Measurements from ENCODE around the gene PERM1.
"Not testable (repeated sequence)": the region's sequence is repeated elsewhere in the genome, so short reads cannot be mapped to it uniquely, and the experiment has no call there.

The PERM1 gene

DNA sequence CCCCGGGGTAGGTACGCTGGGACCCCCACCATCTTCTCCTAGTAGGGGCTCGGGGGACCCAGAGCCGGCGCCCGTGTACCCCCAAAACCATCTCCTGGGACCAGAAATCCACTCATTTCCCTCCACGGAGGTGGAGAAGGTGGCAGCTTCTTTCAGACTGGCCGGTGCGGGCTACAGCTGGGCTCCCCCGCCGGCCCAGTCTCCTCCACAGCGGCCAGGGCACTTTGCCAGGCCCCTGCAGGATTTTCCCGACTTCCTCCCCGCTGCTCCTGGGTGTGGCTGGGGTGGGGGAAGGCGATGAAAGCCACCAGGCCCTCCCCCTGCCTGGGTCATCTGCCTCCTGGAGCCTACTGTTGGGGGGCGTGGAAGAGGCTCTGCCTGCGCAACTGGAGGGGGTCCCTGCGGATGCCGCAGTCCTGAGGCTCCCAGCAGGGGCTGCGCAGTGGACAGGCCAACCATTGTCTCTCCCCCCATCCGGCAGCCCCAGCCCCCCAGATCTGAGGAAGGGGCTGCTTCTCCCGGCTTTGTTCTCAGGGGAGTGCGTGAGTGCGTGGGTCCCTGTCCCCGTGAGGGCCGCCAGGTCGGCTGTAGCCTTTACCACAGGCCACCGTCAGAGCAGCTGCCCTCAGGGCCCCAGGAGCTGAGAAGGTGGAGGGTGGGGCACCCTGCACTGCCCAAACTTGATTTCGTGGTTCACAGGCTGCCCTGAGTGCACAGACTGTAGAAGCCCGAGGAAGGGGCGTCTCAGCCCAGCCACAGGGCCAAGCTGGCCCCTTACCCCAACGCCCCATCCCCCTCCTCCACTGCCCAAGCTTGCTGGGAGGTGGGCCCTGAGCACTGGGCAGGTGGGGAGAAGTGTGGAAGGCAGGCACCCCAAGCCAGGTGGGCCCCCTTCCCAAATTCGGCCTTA, 39.4 kb upstream of the PERM1 start:
- H3K27me3 ChIP-seq (ENCODE audit: control insufficient read depth, insufficient read depth, low read length), result no peaks in the 10 kb centered on the region
- H3K4me3 ChIP-seq (ENCODE audit: low read length), result peak overlapping the region; percentile 25
- H3K4me1 ChIP-seq (ENCODE audit: control insufficient read depth, insufficient read depth, low read length), result peaks cover 31% of the 10 kb centered on the region
- H3K9ac ChIP-seq (ENCODE audit: low read length), result peak overlapping the region; percentile 43
- no peaks in the 10 kb centered on the region for H3K36me3 ChIP-seq (ENCODE audit: control insufficient read depth, insufficient read depth, low read length)
- H3K9me3 ChIP-seq (ENCODE audit: control insufficient read depth, low read length), result no peaks in the 10 kb centered on the region

DNA sequence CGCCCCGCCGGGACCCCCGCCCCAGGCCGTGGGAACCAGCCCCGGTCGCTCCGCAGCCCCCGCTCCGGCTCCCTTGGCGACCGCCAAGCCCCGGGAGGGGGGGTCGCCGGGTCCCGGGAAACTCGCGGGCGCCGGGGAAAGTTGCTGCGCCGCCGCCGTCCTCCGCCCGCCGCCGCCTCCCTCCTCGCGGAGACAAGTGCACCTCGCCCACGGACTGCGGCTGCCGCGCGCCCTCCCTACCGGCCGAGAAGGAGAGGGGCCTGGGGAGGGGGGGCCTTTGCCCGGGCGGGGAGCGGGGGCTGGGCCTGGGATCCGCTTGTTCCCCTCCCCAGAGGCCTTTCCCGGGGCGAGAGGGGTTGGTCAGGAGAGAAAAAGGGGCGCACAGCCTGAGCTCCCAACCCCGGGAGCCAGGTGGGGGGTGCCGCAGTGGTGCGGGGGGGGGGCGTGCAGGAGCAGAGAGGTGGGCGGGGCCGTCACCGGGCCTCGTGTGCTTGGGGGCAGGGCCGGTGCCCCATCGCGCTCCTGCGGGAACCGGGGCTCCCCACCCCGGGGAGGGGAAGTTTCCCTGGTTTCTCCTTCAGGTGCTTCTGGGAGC, 38.6 kb upstream of the PERM1 start:
- H3K27me3 ChIP-seq (ENCODE audit: control insufficient read depth, insufficient read depth, low read length), result no peaks in the 10 kb centered on the region
- H3K4me1 ChIP-seq (ENCODE audit: control insufficient read depth, insufficient read depth, low read length), result peaks cover 31% of the 10 kb centered on the region
- no peaks in the 10 kb centered on the region for H3K9me3 ChIP-seq (ENCODE audit: control insufficient read depth, low read length)
- no peaks in the 10 kb centered on the region for H3K36me3 ChIP-seq (ENCODE audit: control insufficient read depth, insufficient read depth, low read length)
- H3K4me3 ChIP-seq (ENCODE audit: low read length), result no peak overlapping the region
- peak overlapping the region; percentile 43 for H3K9ac ChIP-seq (ENCODE audit: low read length)

DNA sequence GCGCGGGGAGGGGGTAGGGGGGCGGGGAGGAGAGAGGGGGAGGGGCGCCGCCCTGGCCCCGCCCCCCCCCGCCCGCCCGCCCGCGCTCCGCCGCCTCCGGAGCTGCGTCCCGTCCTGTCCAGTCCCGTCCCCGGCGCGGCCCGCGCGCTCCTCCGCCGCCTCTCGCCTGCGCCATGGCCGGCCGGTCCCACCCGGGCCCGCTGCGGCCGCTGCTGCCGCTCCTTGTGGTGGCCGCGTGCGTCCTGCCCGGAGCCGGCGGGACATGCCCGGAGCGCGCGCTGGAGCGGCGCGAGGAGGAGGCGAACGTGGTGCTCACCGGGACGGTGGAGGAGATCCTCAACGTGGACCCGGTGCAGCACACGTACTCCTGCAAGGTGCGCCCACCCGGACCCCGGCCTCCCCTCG, 38.1 kb upstream of the PERM1 start, which contains the start of gene AGRN:
TSS of gene AGRN (plus strand) at position 121 of the 405 bp plus-strand sequence. CDS start at position 174, 53 bp downstream.
- Histone ChIP-seq H3K4me1 (ENCODE audit: control insufficient read depth, insufficient read depth, low read length) (peaks cover 30% of the 10 kb centered on the region), H3K27me3 (ENCODE audit: control insufficient read depth, insufficient read depth, low read length) (no peaks in the 10 kb centered on the region), H3K9ac (ENCODE audit: low read length) (peak within 1 kb of the TSS; percentile 43), H3K4me3 (ENCODE audit: low read length) (no peak within 1 kb of the TSS), H3K36me3 (ENCODE audit: control insufficient read depth, insufficient read depth, low read length) (no peaks in the 10 kb centered on the region), H3K9me3 (ENCODE audit: control insufficient read depth, low read length) (no peaks in the 10 kb centered on the region)

DNA sequence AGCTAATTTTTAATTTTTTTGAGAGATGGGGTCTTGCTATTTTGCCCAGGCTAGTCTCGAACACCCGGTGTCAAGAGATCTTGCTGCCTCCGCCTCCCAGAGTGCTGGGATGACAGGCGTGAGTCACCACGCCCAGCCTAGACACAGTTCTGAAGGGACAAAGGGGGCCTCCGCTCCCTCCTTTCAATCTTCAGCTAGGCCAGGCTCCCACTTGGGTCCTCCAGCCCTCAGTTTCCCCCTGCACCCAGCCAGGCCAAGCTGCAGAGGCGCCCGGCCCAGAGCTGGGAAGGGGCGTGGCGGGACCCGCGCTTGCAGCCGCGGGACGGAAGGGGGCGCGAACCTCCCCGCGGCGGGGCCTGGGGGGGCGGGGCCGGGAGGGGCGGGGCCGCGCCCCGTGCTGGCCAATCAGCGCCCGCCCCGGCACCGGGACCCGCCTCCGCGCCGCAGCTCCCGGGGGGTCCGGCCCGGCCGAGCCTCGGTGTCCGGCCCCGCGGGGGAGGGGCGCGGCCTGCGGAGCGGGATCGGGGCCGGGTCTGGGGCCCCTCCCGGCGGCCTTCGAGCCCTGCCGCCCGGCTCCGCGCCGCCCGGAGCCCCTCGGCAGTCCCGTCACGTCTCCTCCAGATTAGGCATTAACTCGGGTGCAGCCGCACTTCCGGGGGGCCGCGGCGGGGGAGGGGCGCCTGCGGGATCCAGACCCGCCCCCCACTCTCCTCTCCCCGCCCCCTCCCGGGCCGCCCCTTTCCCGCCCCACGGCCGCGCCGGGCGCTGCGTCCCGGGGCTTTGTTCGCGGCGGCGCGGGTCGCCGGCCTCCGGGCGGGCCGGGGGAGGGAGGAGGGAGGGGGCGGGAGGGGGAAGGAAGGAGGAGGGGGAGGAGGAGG, 37.5 kb upstream of the PERM1 start:
- H3K36me3 ChIP-seq (ENCODE audit: control insufficient read depth, insufficient read depth, low read length), result no peaks in the 10 kb centered on the region
- H3K4me1 ChIP-seq (ENCODE audit: control insufficient read depth, insufficient read depth, low read length), result peaks cover 30% of the 10 kb centered on the region
- H3K9me3 ChIP-seq (ENCODE audit: control insufficient read depth, low read length), result no peaks in the 10 kb centered on the region
- no peak overlapping the region for H3K4me3 ChIP-seq (ENCODE audit: low read length)
- H3K9ac ChIP-seq (ENCODE audit: low read length), result no peak overlapping the region
- no peaks in the 10 kb centered on the region for H3K27me3 ChIP-seq (ENCODE audit: control insufficient read depth, insufficient read depth, low read length)

DNA sequence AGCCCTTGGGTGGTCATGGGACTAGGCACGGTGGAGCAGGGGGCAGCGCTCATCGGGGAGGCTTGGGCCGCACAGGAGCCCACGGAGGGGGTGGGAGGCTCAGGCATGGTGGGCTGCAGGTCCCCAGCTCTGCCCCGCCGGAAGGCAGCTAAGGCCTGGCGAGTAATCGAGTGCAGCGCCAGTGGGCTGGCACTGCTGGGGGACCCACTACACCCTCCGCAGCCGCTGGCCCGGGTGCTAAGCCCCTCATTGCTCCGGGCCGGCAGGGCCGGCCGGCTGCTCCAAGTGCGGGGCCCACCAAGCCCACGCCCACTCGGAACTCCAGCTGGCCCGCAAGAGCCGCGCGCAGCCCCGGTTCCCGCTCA, 36.4 kb upstream of the PERM1 start:
- not testable (repeated sequence) for H3K9me3 ChIP-seq (ENCODE audit: control insufficient read depth, low read length); H3K36me3 ChIP-seq (ENCODE audit: control insufficient read depth, insufficient read depth, low read length); H3K27me3 ChIP-seq (ENCODE audit: control insufficient read depth, insufficient read depth, low read length); H3K4me3 ChIP-seq (ENCODE audit: low read length); H3K9ac ChIP-seq (ENCODE audit: low read length)
- H3K4me1 ChIP-seq (ENCODE audit: control insufficient read depth, insufficient read depth, low read length), result peaks cover 28% of the 10 kb centered on the region

DNA sequence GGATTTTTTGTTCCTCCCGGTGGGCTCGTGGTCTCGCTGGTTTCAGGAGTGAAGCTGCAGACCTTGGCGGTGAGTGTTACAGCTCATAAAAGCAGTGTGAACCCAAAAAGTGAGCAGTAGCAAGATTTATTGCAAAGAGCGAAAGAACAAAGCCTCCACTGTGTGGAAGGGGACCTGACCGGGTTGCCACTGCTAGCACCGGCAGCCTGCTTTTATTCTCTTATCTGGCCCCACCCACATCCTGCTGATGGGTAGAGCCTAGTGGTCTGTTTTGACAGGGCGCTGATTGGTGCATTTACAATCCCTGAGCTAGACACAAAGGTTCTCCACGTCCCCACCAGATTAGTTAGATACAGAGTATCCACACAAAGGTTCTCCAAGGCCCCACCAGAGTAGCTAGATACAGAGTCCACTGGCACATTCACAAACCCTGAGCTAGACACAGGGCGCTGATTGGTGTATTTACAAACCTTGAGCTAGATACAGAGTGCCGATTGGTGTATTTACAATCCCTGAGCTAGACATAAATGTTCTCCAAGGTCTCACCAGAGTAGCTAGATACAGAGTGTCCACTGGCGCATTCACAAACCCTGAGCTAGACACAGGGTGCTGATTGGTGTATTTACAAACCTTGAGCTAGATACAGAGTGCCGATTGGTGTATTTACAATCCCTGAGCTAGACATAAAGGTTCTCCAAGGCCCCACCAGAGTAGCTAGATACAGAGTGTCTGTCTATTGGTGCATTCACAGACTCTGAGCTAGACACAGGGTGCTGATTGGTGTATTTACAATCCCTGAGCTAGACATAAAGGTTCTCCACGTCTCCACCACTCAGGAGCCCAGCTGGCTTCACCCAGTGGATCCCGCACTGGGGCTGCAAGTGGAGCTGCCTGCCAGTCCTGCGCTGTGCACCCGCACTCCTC, 35.8 kb upstream of the PERM1 start:
- not testable (repeated sequence) for H3K36me3 ChIP-seq (ENCODE audit: control insufficient read depth, insufficient read depth, low read length); H3K4me3 ChIP-seq (ENCODE audit: low read length); H3K27me3 ChIP-seq (ENCODE audit: control insufficient read depth, insufficient read depth, low read length); H3K9me3 ChIP-seq (ENCODE audit: control insufficient read depth, low read length); H3K9ac ChIP-seq (ENCODE audit: low read length)
- H3K4me1 ChIP-seq (ENCODE audit: control insufficient read depth, insufficient read depth, low read length), result peaks cover 27% of the 10 kb centered on the region

DNA sequence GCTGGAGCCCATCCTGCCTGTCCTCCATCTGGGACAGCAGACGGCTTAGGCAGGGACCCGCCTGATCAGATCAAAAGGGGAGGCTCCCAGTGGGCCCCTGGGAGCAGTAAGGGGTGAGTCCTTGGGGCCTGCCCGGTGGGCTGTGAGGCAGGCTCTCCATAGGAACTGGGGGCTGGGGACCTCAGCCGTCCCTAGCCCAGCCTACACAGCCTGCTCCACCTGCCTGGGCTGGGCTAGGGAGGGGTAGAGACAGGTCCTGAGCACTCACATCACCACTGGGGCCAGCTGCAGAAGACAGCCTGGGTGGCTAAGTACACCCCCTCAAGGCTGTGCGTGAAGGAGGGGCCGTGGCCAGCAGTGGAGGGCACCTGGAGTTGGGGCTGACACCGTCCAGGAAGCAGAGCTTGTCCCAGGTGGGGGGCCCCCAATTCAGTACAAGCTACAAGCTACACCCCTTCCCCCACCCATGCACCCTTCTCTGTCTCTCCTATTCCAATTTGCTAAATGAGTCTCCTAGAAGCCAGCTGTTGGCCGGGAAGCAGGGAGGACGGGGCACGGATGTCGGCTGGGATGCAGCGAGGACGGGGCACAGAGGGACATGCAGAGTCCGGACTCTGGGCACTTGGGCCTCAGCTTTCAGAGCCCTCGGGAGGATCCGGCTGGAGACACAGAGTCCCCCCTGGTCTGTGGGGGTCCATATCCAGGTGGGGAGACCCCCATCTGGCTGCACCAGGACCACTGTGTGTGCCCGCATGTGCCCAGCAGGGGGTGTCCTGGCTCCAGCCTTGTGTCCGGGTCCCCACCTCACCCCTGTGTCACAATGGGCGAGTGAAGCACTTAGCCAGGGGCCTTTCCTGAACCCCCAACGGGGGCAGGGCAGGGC, 33.1 kb upstream of the PERM1 start:
- Histone ChIP-seq H3K4me3 (ENCODE audit: low read length) (no peak overlapping the region), H3K4me1 (ENCODE audit: control insufficient read depth, insufficient read depth, low read length) (peaks cover 20% of the 10 kb centered on the region), H3K27me3 (ENCODE audit: control insufficient read depth, insufficient read depth, low read length) (no peaks in the 10 kb centered on the region), H3K9ac (ENCODE audit: low read length) (no peak overlapping the region), H3K9me3 (ENCODE audit: control insufficient read depth, low read length) (no peaks in the 10 kb centered on the region), H3K36me3 (ENCODE audit: control insufficient read depth, insufficient read depth, low read length) (no peaks in the 10 kb centered on the region)

DNA sequence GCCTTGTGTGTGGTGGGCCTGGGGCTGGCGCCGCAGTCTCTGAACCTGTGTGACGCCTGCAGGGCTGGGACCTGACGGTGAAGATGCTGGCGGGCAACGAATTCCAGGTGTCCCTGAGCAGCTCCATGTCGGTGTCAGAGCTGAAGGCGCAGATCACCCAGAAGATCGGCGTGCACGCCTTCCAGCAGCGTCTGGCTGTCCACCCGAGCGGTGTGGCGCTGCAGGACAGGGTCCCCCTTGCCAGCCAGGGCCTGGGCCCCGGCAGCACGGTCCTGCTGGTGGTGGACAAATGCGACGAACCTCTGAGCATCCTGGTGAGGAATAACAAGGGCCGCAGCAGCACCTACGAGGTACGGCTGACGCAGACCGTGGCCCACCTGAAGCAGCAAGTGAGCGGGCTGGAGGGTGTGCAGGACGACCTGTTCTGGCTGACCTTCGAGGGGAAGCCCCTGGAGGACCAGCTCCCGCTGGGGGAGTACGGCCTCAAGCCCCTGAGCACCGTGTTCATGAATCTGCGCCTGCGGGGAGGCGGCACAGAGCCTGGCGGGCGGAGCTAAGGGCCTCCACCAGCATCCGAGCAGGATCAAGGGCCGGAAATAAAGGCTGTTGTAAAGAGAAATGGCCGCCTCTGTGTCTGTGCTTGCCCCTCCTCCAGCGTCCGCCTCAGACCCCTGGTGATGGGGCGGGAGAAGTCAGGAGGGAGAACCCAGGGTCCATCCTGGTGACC, 32.2 kb upstream of the PERM1 start:
- peak overlapping the region; percentile 75 for H3K9ac ChIP-seq (ENCODE audit: low read length)
- peaks cover 19% of the 10 kb centered on the region for H3K4me1 ChIP-seq (ENCODE audit: control insufficient read depth, insufficient read depth, low read length)
- H3K4me3 ChIP-seq (ENCODE audit: low read length), result peak overlapping the region; percentile 70
- no peaks in the 10 kb centered on the region for H3K9me3 ChIP-seq (ENCODE audit: control insufficient read depth, low read length)
- H3K36me3 ChIP-seq (ENCODE audit: control insufficient read depth, insufficient read depth, low read length), result no peaks in the 10 kb centered on the region
- H3K27me3 ChIP-seq (ENCODE audit: control insufficient read depth, insufficient read depth, low read length), result no peaks in the 10 kb centered on the region

DNA sequence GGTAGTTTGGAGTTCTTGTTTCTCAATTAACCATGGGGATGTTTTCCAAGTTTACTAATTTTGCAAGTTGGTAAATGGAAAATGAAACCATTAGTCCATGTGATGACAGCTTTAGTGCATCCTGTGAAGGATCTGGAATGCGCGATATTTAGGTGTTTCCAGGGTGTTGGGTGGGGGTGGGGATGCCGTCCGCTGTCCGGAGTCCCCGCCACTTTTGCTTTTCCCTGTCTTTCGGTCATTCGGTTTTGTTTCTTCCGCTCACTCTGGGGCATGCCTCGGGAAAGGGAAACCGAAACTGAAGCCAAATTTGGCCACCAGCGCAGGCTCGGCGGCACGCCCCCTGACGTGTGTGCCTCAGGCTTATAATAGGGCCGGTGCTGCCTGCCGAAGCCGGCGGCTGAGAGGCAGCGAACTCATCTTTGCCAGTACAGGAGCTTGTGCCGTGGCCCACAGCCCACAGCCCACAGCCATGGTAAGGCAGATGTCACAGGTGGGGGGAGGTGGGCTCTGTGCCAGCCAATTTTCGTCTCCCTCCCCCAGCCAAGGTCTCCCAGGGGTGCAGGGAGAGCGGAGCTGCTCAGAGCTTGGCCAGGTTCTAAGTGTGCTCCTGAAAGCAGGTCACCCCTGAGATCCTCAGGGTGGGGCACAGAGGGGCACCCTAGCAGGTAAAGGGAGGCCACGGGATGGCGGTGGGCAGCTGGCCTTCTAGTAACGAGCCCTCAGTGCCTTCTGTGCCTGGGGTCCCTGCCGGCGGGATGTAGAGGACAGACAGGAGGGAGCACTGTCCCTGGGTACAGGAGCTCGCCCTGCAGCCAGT, 31.4 kb upstream of the PERM1 start, which contains the start of gene ISG15:
TSS of gene ISG15 (plus strand) at position 393 of the 817 bp plus-strand sequence. CDS start at position 470, 77 bp downstream.
- Histone ChIP-seq H3K4me1 (ENCODE audit: control insufficient read depth, insufficient read depth, low read length) (peaks cover 17% of the 10 kb centered on the region), H3K9me3 (ENCODE audit: control insufficient read depth, low read length) (no peaks in the 10 kb centered on the region), H3K9ac (ENCODE audit: low read length) (peak within 1 kb of the TSS; percentile 75), H3K27me3 (ENCODE audit: control insufficient read depth, insufficient read depth, low read length) (no peaks in the 10 kb centered on the region), H3K36me3 (ENCODE audit: control insufficient read depth, insufficient read depth, low read length) (no peaks in the 10 kb centered on the region), H3K4me3 (ENCODE audit: low read length) (peak within 1 kb of the TSS; percentile 70)

All from mucosa of stomach (tissue), 1 donor.